ENCODE measurements around the gene NEUROG3.

Gene NEUROG3

DNA sequence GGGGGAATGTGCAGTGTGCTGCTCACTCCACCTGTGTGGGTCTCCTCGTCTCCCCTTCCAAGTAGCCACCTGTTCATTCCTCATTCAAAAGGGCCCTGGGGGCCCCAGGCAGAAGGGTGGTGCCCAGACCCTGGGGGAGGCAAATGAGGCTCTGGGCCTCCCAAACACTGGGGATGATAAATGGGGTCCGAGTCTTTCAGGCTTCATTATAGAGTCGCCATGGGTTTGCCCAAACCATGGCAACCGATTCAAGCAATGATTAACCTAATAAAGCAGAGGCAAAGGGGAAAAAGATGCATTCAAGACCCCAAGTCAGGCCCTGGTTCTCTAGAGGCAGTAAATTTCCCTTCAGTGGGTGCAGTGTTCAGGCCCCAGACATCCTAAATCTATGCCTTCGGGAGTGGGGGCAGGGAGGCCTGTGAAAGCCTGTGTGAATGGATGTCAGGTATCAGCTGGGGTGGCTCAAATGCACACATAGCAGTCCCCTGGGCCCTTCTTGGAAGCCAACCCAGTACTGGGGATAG lies 10.4 kb downstream of the NEUROG3 start:
- H3K4me1 ChIP-seq (ENCODE audit: control insufficient read depth, low read length), result no peaks in the 10 kb centered on the region
- no peaks in the 10 kb centered on the region for H3K36me3 ChIP-seq (ENCODE audit: control insufficient read depth, low read length)
- H3K4me3 ChIP-seq (ENCODE audit: low read length), result no peak overlapping the region
- no peaks in the 10 kb centered on the region for H4K20me1 ChIP-seq (ENCODE audit: control insufficient read depth, insufficient read depth, low read depth, low read length)
- H3K27ac ChIP-seq (ENCODE audit: low read depth, low read length), result no peak overlapping the region
- H3F3A ChIP-seq (ENCODE audit: control insufficient read depth, insufficient read depth), result no peaks in the 10 kb centered on the region
- TF ChIP-seq, protein P1, sequence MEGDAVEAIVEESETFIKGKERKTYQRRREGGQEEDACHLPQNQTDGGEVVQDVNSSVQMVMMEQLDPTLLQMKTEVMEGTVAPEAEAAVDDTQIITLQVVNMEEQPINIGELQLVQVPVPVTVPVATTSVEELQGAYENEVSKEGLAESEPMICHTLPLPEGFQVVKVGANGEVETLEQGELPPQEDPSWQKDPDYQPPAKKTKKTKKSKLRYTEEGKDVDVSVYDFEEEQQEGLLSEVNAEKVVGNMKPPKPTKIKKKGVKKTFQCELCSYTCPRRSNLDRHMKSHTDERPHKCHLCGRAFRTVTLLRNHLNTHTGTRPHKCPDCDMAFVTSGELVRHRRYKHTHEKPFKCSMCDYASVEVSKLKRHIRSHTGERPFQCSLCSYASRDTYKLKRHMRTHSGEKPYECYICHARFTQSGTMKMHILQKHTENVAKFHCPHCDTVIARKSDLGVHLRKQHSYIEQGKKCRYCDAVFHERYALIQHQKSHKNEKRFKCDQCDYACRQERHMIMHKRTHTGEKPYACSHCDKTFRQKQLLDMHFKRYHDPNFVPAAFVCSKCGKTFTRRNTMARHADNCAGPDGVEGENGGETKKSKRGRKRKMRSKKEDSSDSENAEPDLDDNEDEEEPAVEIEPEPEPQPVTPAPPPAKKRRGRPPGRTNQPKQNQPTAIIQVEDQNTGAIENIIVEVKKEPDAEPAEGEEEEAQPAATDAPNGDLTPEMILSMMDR (IDR thresholded peaks at IDR 0.05; ENCODE audit: low read depth, low read length, poor library complexity, severe bottlenecking), result no peak
- no peak for TF ChIP-seq EZH2phosphoT487 (IDR thresholded peaks at IDR 0.05; ENCODE audit: borderline replicate concordance, low read length)
- no peaks in the 10 kb centered on the region for H3K9me3 ChIP-seq (ENCODE audit: control insufficient read depth, insufficient read depth, low read length)
- H3K9me2 ChIP-seq (replicated peaks; ENCODE audit: control insufficient read depth, low read length), result no peaks in the 10 kb centered on the region
- no peak overlapping the region for H3K4me2 ChIP-seq (ENCODE audit: low read length)
- peaks cover 10% of the 10 kb centered on the region; the same call in 1 of the 2 replicates for H3K27me3 ChIP-seq (ENCODE audit: control insufficient read depth, low read length)
- no peaks in the 10 kb centered on the region for H3K79me2 ChIP-seq (ENCODE audit: control insufficient read depth, low read length)

GRCh38 chr10:69559525-69559924 lies 13.7 kb downstream of the NEUROG3 start:
- no peaks in the 10 kb centered on the region for H3K36me3 ChIP-seq (ENCODE audit: control insufficient read depth, low read length)
- TF ChIP-seq EZH2phosphoT487 (IDR thresholded peaks at IDR 0.05; ENCODE audit: borderline replicate concordance, low read length), result no peak
- TF ChIP-seq, protein P1 (IDR thresholded peaks at IDR 0.05; ENCODE audit: low read depth, low read length, poor library complexity, severe bottlenecking), result no peak
- H3K79me2 ChIP-seq (ENCODE audit: control insufficient read depth, low read length), result no peaks in the 10 kb centered on the region
- no peaks in the 10 kb centered on the region for H3F3A ChIP-seq (ENCODE audit: control insufficient read depth, insufficient read depth)
- no peak overlapping the region for H3K4me2 ChIP-seq (ENCODE audit: low read length)
- H3K9me2 ChIP-seq (replicated peaks; ENCODE audit: control insufficient read depth, low read length), result no peaks in the 10 kb centered on the region
- H3K4me1 ChIP-seq (ENCODE audit: control insufficient read depth, low read length), result no peaks in the 10 kb centered on the region
- H3K9me3 ChIP-seq (ENCODE audit: control insufficient read depth, insufficient read depth, low read length), result no peaks in the 10 kb centered on the region
- H3K27ac ChIP-seq (ENCODE audit: low read depth, low read length), result no peak overlapping the region
- peaks cover 10% of the 10 kb centered on the region; the same call in 1 of the 2 replicates for H3K27me3 ChIP-seq (ENCODE audit: control insufficient read depth, low read length)
- no peak overlapping the region for H3K4me3 ChIP-seq (ENCODE audit: low read length)
- H4K20me1 ChIP-seq (ENCODE audit: control insufficient read depth, insufficient read depth, low read depth, low read length), result no peaks in the 10 kb centered on the region

GRCh38 chr10:69558559-69558958 lies 14.7 kb downstream of the NEUROG3 start:
- no peaks in the 10 kb centered on the region for H3K4me1 ChIP-seq (ENCODE audit: control insufficient read depth, low read length)
- H4K20me1 ChIP-seq (ENCODE audit: control insufficient read depth, insufficient read depth, low read depth, low read length), result no peaks in the 10 kb centered on the region
- H3K4me2 ChIP-seq (ENCODE audit: low read length), result no peak overlapping the region
- no peaks in the 10 kb centered on the region for H3K36me3 ChIP-seq (ENCODE audit: control insufficient read depth, low read length)
- no peaks in the 10 kb centered on the region for H3K9me2 ChIP-seq (replicated peaks; ENCODE audit: control insufficient read depth, low read length)
- no peaks in the 10 kb centered on the region for H3F3A ChIP-seq (ENCODE audit: control insufficient read depth, insufficient read depth)
- H3K27ac ChIP-seq (ENCODE audit: low read depth, low read length), result no peak overlapping the region
- no peak for TF ChIP-seq EZH2phosphoT487 (IDR thresholded peaks at IDR 0.05; ENCODE audit: borderline replicate concordance, low read length)
- TF ChIP-seq, protein P1 (IDR thresholded peaks at IDR 0.05; ENCODE audit: low read depth, low read length, poor library complexity, severe bottlenecking), result no peak
- no peaks in the 10 kb centered on the region for H3K9me3 ChIP-seq (ENCODE audit: control insufficient read depth, insufficient read depth, low read length)
- no peaks in the 10 kb centered on the region for H3K79me2 ChIP-seq (ENCODE audit: control insufficient read depth, low read length)
- peaks cover 3% of the 10 kb centered on the region; the same call in 1 of the 2 replicates for H3K27me3 ChIP-seq (ENCODE audit: control insufficient read depth, low read length)
- no peak overlapping the region for H3K4me3 ChIP-seq (ENCODE audit: low read length)
